GM12878 (cell line): ENCODE measurements around the gene SPTLC2. TPM values are rescaled to one million over a fixed set of nuclear protein-coding genes. Genes with fewer than 3 reads are reported as not detected.
A peak's percentile ranks its signal among the peaks of the same experiment; 100 is the strongest.

ENCODE experiments used
- BCL3 ChIP-seq: IDR thresholded peaks from 2 replicates; pipeline ENCODE4 v1.6.1; 2011; ENCODE audit warnings: borderline replicate concordance, low read depth, mild to moderate bottlenecking, moderate library complexity, low read length; ENCODE audit not compliant: insufficient read depth, poor library complexity, severe bottlenecking
- CBFB ChIP-seq: IDR thresholded peaks from 2 replicates; pipeline ENCODE4 v1.6.1; 2016; ENCODE audit warnings: antibody characterized with exemption, low read depth
- CREM ChIP-seq: IDR thresholded peaks from 2 replicates; pipeline ENCODE4 v1.6.1; 2014; ENCODE audit warnings: antibody characterized with exemption, low read depth
- EP300 ChIP-seq, 2 experiments: fragments of 150-350 bp in 1 of 2; IDR thresholded peaks; 2 replicates each; pipeline ENCODE4 v1.6.1; 2011 to 2012; ENCODE audit warnings: low read depth in 2 of 2, low read length in 2 of 2, borderline replicate concordance in 1 of 2, improper control_type of control experiment in 1 of 2, inconsistent platforms in 1 of 2; ENCODE audit not compliant: control insufficient read depth in 1 of 2
- MEF2B ChIP-seq: fragments of 450-650 bp; IDR thresholded peaks from 2 replicates; pipeline ENCODE4 v1.6.1; 2018; ENCODE audit warnings: mild to moderate bottlenecking, moderate library complexity; ENCODE audit not compliant: partially characterized antibody, poor library complexity, severe bottlenecking
- MTA2 ChIP-seq: fragments of 450-650 bp; IDR thresholded peaks from 2 replicates; pipeline ENCODE4 v1.6.1; 2016; ENCODE audit warnings: low read depth, mild to moderate bottlenecking, moderate library complexity
- PAX8 ChIP-seq: fragments of 450-650 bp; IDR thresholded peaks from 2 replicates; pipeline ENCODE4 v1.6.1; 2017; ENCODE audit warnings: mild to moderate bottlenecking, moderate library complexity
- RBBP5 ChIP-seq: fragments of 200-600 bp; sonication (generic); conservative IDR thresholded peaks from 2 replicates; pipeline ENCODE4 v1.6.1; 2016
- SMAD1 ChIP-seq: fragments of 450-650 bp; IDR thresholded peaks from 2 replicates; pipeline ENCODE4 v1.6.1; 2018; ENCODE audit warnings: mild to moderate bottlenecking, low read depth; ENCODE audit not compliant: partially characterized antibody
- SP1 ChIP-seq: IDR thresholded peaks from one replicate; pipeline ENCODE4 v1.6.1; 2011; ENCODE audit warnings: low read depth, low read length
- SREBF2 ChIP-seq: IDR thresholded peaks from 2 replicates; pipeline ENCODE4 v1.6.1; 2012; ENCODE audit warnings: mild to moderate bottlenecking, low read length
- ZBTB11 ChIP-seq: fragments of 450-650 bp; formaldehyde crosslinking; IDR thresholded peaks from 2 replicates; pipeline ENCODE4 v1.5.0; 2022; ENCODE audit warnings: mild to moderate bottlenecking, missing genetic modification characterization
- ZNF24 ChIP-seq: fragments of 450-650 bp; IDR thresholded peaks from 2 replicates; pipeline ENCODE4 v1.6.1; 2017; ENCODE audit warnings: antibody characterized with exemption, mild to moderate bottlenecking
- ZNF384 ChIP-seq: IDR thresholded peaks from 2 replicates; pipeline ENCODE4 v1.6.1; 2012; ENCODE audit warnings: low read depth, mild to moderate bottlenecking, low read length, improper control_type of control experiment, borderline replicate concordance
- polyA plus RNA-seq, 11 experiments: library from polyadenylated mRNA; depleted of rRNA in 4 of 11; unstranded in 6 of 11; stranded (reverse) in 5 of 11; fragments of >200 nt; fragmentation: Nextera tagmentation in 4 of 11; fragmentation: Illumina TruSeq in 1 of 11; extraction: Ambion mirVana in 4 of 11; extraction: Trizol in 1 of 11; gene quantifications; 1 replicate in 1 of 11; 2 replicates in 10 of 11; pipeline versions ENCODE4 v1.2.1 to v1.2.3, GENCODE V29; 2011 to 2016; ENCODE audit warnings: inconsistent platforms in 2 of 11, missing spikeins in 2 of 11, low read depth in 1 of 11
- total RNA-seq, 4 experiments: library from RNA; depleted of rRNA in 3 of 4; stranded (reverse); fragments of >200 nt in 3 of 4; fragmentation: Illumina TruSeq in 1 of 4; extraction: Trizol in 1 of 4; gene quantifications; 2 replicates each; pipeline versions ENCODE4 v1.2.1 to v1.2.3, GENCODE V29; 2013 to 2021
- TF ChIP-seq, protein P1 (sequence below): IDR thresholded peaks from 2 replicates; pipeline ENCODE4 v1.6.1; 2011; ENCODE audit warnings: low read depth, low read length, improper control_type of control experiment, borderline replicate concordance
- TF ChIP-seq, protein P2 (sequence below): fragments of 450-650 bp; IDR thresholded peaks from 2 replicates; pipeline ENCODE4 v1.6.1; 2017; ENCODE audit warnings: mild to moderate bottlenecking, low read depth, inconsistent platforms; ENCODE audit not compliant: poor library complexity, severe bottlenecking

Gene SPTLC2
- total and polyA plus RNA-seq, 10 of the 15 experiments (the other 5 are each of a cell fraction or from before 2014, with no cell fraction given) = 6.9 to 35.1 (median 19.7) TPM

DNA sequence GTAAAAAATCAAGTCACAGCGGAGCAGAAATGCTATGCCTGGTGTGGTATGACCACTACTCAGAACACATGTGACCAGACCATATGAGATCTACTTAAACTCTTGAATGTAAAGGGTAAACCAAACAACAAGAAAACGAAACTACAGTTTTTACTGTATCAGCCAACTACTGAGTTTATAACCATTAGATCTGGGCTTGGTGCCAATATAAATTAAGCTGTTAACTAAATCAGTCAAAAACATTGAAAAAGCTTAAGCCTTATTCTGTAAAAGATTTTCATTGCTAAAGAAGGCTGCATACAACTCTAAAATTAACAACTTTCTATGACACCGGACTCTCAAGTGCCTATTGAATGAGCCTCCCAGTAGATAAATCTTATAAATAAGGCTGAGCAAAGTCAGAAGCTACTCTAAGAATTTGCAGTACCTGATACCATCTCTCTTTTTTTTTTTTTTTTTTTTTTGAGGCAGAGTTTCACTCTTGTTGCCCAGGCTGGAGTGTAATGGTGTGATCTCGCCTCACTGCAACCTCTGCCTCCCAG is 35.4 kb downstream of the SPTLC2 start (continued):
- TF ChIP-seq BCL3 (no peak), RBBP5 (no peak), SP1 (no peak), ZNF24 (peak; percentile 62; the same call in 1 of the 2 replicates), CREM (peak; percentile 46; the same call in 1 of the 2 replicates), ZBTB11 (no peak), PAX8 (no peak), ZNF384 (peak; percentile 38; the same call in 1 of the 2 replicates), EP300 (IDR thresholded peaks at IDR 0.05; ENCODE audit: borderline replicate concordance in 1 of 2, control insufficient read depth in 1 of 2, low read depth in 2 of 2, low read length in 2 of 2) (peak; percentile 41 to 45; a peak in 2 of 4 replicates), SMAD1 (peak; percentile 96), MEF2B (no peak), CBFB (peak; percentile 58; the same call in 1 of the 2 replicates), MTA2 (peak; percentile 72), SREBF2 (no peak)
- TF ChIP-seq, protein P1, sequence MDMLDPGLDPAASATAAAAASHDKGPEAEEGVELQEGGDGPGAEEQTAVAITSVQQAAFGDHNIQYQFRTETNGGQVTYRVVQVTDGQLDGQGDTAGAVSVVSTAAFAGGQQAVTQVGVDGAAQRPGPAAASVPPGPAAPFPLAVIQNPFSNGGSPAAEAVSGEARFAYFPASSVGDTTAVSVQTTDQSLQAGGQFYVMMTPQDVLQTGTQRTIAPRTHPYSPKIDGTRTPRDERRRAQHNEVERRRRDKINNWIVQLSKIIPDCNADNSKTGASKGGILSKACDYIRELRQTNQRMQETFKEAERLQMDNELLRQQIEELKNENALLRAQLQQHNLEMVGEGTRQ = peak; percentile 32; the same call in 1 of the 2 replicates
- TF ChIP-seq, protein P2, sequence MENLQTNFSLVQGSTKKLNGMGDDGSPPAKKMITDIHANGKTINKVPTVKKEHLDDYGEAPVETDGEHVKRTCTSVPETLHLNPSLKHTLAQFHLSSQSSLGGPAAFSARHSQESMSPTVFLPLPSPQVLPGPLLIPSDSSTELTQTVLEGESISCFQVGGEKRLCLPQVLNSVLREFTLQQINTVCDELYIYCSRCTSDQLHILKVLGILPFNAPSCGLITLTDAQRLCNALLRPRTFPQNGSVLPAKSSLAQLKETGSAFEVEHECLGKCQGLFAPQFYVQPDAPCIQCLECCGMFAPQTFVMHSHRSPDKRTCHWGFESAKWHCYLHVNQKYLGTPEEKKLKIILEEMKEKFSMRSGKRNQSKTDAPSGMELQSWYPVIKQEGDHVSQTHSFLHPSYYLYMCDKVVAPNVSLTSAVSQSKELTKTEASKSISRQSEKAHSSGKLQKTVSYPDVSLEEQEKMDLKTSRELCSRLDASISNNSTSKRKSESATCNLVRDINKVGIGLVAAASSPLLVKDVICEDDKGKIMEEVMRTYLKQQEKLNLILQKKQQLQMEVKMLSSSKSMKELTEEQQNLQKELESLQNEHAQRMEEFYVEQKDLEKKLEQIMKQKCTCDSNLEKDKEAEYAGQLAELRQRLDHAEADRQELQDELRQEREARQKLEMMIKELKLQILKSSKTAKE = peak; percentile 87
